Neural crest cell (in vitro differentiated cells): ENCODE measurements around the gene OPTC. TPM values are rescaled to one million over a fixed set of nuclear protein-coding genes. Genes with fewer than 3 reads are reported as not detected.

Source experiments
- DNase-seq: peaks from one replicate; pipeline ENCODE4 v3.0.0; 2021; ENCODE audit warnings: low read depth, mixed read lengths, low spot score
- H3K27ac Mint-ChIP-seq: one replicate; pipeline ENCODE4 v1.8.0; 2021; ENCODE audit warnings: mild to moderate bottlenecking, mixed read lengths; ENCODE audit not compliant: unreplicated experiment
- H3K27me3 Mint-ChIP-seq: 2 replicates; pipeline ENCODE4 v1.8.0; 2021; ENCODE audit warnings: low read depth, mild to moderate bottlenecking, mixed read lengths
- H3K36me3 Mint-ChIP-seq: 2 replicates; pipeline ENCODE4 v1.8.0; 2021; ENCODE audit warnings: low read depth, mild to moderate bottlenecking, mixed read lengths
- H3K4me1 Mint-ChIP-seq: 2 replicates; pipeline ENCODE4 v1.8.0; 2021; ENCODE audit warnings: mixed read lengths
- H3K4me3 Mint-ChIP-seq: one replicate; pipeline ENCODE4 v1.8.0; 2021; ENCODE audit warnings: mild to moderate bottlenecking, mixed read lengths
- H3K9me3 Mint-ChIP-seq: 2 replicates; pipeline ENCODE4 v1.8.0; 2021; ENCODE audit warnings: mixed read lengths
- total RNA-seq: library from RNA; stranded (reverse); gene quantifications from 2 replicates; pipeline ENCODE4 v1.2.1, GENCODE V29; 2021
- TF ChIP-seq, protein P1 (sequence below): fragments of 200-600 bp; sonication (generic); conservative IDR thresholded peaks from 2 replicates; pipeline ENCODE4 v1.5.0; 2021; ENCODE audit warnings: antibody characterized with exemption, mild to moderate bottlenecking

Gene OPTC
- total RNA-seq, 1 donor from 2014 or later = not detected

DNA sequence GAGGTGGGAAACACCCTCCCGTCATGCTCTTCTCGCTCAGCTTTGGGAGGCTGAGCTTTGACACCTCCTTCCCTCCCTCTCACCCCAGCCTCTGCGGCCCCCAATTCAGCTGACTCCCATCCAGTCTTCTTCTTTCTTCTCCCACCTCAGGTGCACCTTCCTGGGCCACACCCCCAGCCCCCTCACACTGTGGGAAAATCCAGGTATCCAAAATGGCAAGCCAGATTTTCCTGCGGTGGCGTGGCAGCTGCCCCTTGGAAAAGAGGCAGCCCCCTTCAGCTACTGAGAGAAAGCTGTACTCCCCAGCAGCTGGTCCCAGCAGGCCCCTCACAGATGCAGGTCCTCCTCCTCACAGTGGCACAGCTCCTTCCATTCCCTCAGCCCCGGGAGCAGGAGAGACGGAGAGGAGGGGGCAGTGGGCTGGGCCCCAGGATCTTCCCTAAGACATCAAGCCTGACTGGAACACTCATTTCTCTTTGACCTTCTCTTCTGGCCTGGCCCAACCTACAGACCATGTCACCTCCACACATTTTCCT, 61.6 kb downstream of the OPTC start:
- H3K27me3 Mint-ChIP-seq = no peaks in the 10 kb centered on the region
- H3K36me3 Mint-ChIP-seq = no peaks in the 10 kb centered on the region
- H3K27ac Mint-ChIP-seq = peak overlapping the region; percentile 85
- peak overlapping the region; percentile 69 for H3K4me3 Mint-ChIP-seq
- TF ChIP-seq, protein P1, sequence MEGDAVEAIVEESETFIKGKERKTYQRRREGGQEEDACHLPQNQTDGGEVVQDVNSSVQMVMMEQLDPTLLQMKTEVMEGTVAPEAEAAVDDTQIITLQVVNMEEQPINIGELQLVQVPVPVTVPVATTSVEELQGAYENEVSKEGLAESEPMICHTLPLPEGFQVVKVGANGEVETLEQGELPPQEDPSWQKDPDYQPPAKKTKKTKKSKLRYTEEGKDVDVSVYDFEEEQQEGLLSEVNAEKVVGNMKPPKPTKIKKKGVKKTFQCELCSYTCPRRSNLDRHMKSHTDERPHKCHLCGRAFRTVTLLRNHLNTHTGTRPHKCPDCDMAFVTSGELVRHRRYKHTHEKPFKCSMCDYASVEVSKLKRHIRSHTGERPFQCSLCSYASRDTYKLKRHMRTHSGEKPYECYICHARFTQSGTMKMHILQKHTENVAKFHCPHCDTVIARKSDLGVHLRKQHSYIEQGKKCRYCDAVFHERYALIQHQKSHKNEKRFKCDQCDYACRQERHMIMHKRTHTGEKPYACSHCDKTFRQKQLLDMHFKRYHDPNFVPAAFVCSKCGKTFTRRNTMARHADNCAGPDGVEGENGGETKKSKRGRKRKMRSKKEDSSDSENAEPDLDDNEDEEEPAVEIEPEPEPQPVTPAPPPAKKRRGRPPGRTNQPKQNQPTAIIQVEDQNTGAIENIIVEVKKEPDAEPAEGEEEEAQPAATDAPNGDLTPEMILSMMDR = no peak
- H3K9me3 Mint-ChIP-seq = no peaks in the 10 kb centered on the region
- H3K4me1 Mint-ChIP-seq = peaks cover 45% of the 10 kb centered on the region
- DNase-seq = no peak

DNA sequence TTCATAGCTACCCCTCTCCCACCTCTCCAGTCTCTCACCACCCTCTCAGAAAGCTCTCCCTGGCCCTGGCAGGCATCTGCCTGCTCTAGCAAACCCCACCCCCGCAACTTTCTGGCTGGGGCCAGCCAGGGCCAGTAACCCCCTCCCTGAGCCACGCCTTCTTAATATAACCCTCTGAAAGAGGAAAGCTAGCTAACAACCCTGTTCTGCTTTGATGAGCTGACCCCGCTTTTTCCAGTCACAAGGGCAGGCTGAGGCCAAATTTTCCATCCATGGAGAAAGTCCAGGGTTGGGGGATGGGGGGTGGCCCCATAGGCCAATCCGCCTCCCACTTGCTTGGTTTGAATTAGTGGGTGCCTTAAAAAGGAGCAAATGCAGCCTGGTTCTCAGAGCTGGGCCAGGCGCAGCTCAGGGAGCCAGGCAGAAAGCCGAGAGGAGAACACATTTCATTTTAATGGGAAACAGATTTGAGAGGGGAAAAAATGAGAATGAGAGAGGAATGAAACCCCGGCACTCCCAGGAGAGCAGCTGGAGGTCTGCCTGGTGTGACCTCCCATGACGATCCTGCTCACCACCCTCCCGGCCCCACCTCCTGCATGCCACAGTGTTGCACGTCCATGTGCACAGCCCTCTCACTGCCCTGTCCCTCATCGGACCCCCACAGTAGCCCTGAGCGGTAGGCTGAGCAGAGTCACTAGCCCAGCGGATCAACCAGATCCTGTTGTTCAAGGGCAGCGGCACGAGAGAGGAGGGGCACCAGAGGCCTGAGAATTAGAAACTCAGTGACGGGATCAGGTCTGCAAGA, 62.3 kb downstream of the OPTC start:
- Mint-ChIP-seq H3K27ac (peak overlapping the region; percentile 85), H3K27me3 (no peaks in the 10 kb centered on the region), H3K4me3 (peak overlapping the region; percentile 69), H3K9me3 (no peaks in the 10 kb centered on the region), H3K4me1 (peaks cover 45% of the 10 kb centered on the region), H3K36me3 (no peaks in the 10 kb centered on the region)
- TF ChIP-seq, protein P1 = no peak
- DNase-seq = no peak

DNA sequence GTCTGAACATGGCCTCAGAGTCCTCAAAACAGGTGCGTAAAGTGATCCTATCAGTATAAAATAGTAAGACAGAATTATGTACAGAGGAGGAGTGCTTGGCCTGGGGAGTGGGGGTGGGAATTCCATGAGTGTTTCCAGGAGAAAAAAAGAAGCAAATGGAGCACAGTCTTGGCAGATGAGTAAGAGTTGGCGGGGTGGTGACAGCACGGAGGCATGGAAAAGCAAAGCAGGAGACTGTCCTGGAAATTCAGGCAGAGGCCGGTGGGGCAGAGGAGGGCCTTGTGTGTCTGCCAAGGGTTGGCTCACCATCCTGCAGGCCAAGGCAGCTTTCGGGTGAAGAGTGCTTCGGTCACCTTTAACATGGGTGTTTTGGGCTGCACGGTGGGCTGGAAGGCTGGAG, 63.4 kb downstream of the OPTC start:
- TF ChIP-seq, protein P1 = no peak
- DNase-seq = no peak
- H3K27me3 Mint-ChIP-seq = no peaks in the 10 kb centered on the region
- H3K36me3 Mint-ChIP-seq = no peaks in the 10 kb centered on the region
- H3K27ac Mint-ChIP-seq = peak overlapping the region; percentile 13
- H3K9me3 Mint-ChIP-seq = no peaks in the 10 kb centered on the region
- H3K4me1 Mint-ChIP-seq = peaks cover 45% of the 10 kb centered on the region
- no peak overlapping the region for H3K4me3 Mint-ChIP-seq

DNA sequence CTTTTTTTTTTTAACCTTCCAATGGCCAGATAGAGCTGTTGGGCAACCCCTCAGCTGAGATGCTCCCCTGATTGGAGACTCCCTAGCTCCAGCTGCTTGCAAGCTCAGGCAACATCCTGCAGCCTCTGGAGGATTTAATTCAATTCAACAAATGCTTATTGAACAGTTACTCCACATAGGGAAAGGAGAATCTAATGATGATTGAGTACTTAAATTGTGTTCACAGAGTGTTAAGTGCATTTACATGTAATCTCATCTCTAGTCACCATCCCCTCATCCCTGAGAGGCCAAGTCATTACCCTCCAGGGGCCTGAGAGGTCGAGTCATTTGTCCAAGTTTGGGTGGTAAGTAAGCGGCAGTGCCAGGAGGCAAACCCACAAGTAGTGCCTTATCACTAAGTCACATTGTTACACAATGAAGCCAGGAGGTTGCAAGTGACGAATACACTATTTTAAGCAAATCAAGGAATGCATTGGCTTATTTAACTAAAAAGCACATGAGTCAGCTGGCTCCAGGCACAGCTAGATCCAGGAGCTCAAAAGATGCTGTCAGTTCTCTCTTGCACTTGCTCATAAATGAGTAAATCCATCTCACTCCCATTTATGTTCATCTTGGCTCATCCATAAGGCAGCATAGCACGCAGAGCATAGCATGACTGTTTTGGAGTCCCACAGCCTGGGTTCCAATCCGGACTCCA, 64.3 kb downstream of the OPTC start:
- Mint-ChIP-seq H3K4me3 (no peak overlapping the region), H3K9me3 (no peaks in the 10 kb centered on the region), H3K4me1 (peaks cover 45% of the 10 kb centered on the region), H3K36me3 (no peaks in the 10 kb centered on the region), H3K27ac (no peak overlapping the region), H3K27me3 (no peaks in the 10 kb centered on the region)
- TF ChIP-seq, protein P1 = no peak
- no peak for DNase-seq

Other genes starting within 250 kb of the OPTC start
- 16.1 and 18.1 TPM in 2 replicates for gene BTG2, start 188.6 kb upstream of the OPTC start, total RNA-seq
- gene FMOD, start 143.0 kb upstream of the OPTC start, total RNA-seq = 0.35 and 0.39 TPM in 2 replicates
- 2.9 and 3.4 TPM in 2 replicates for gene PRELP, start 18.3 kb upstream of the OPTC start, total RNA-seq
- 23.8 and 24.7 TPM in 2 replicates for gene ATP2B4, start 132.7 kb downstream of the OPTC start, total RNA-seq